Immature natural killer cell (primary cell): Measurements from ENCODE around the gene SCAMP5. TPM values are rescaled to one million over a fixed set of nuclear protein-coding genes. Genes with fewer than 3 reads are reported as not detected.
A peak's percentile ranks its signal among the peaks of the same experiment; 100 is the strongest.

Experiments used
- DNase-seq, 3 donors: peaks; one replicate each; pipeline ENCODE4 v3.0.0; 2022; ENCODE audit warnings: mixed read lengths in 1 of 3
- H3K27ac Mint-ChIP-seq, 6 donors: one replicate each; pipeline ENCODE4 v1.8.0; 2020; ENCODE audit warnings: mixed read lengths in 6 of 6, mild to moderate bottlenecking in 5 of 6, inconsistent platforms in 4 of 6, moderate library complexity in 3 of 6
- H3K27me3 Mint-ChIP-seq, 3 donors: one replicate each; pipeline ENCODE4 v1.8.0; 2020 to 2021; ENCODE audit warnings: low read depth in 3 of 3, mild to moderate bottlenecking in 3 of 3, mixed read lengths in 3 of 3, moderate library complexity in 3 of 3, inconsistent platforms in 1 of 3
- H3K36me3 Mint-ChIP-seq, 3 donors: one replicate each; pipeline ENCODE4 v1.8.0; 2020; ENCODE audit warnings: mixed read lengths in 3 of 3, inconsistent platforms in 2 of 3, mild to moderate bottlenecking in 2 of 3
- H3K4me1 Mint-ChIP-seq, 2 donors: one replicate each; pipeline ENCODE4 v1.8.0; 2020; ENCODE audit warnings: inconsistent platforms in 2 of 2, mild to moderate bottlenecking in 2 of 2, mixed read lengths in 2 of 2, moderate library complexity in 1 of 2
- H3K4me3 Mint-ChIP-seq, 5 donors: one replicate each; pipeline ENCODE4 v1.8.0; 2020; ENCODE audit warnings: mild to moderate bottlenecking in 5 of 5, mixed read lengths in 5 of 5, inconsistent platforms in 3 of 5, moderate library complexity in 3 of 5
- H3K9me3 Mint-ChIP-seq, 6 donors: one replicate each; pipeline ENCODE4 v1.8.0; 2020; ENCODE audit warnings: mild to moderate bottlenecking in 6 of 6, mixed read lengths in 6 of 6, inconsistent platforms in 4 of 6, moderate library complexity in 3 of 6
- polyA plus RNA-seq, 3 donors: library from polyadenylated mRNA; unstranded; fragments of 300-500 nt; fragmentation: Illumina TruSeq; gene quantifications; one replicate each; pipeline ENCODE4 v1.2.3, GENCODE V29; 2021

Gene SCAMP5
- polyA plus RNA-seq, 3 donors from 2014 or later: not detected

- Mint-ChIP-seq H3K27ac (peak overlapping the region in 4 of 6 donors; percentile 5 to 85 (median 58)), H3K4me3 (peak overlapping the region in 3 of 5 donors; percentile 36 to 76 (median 70)), H3K27me3 (peaks cover 0 to 4% (median 4%) of the 10 kb centered on the region in 3 donors), H3K9me3 (no peaks in the 10 kb centered on the region), H3K4me1 (peaks cover 49 to 54% of the 10 kb centered on the region in 2 donors), H3K36me3 (no peaks in the 10 kb centered on the region)
- no peak for DNase-seq
Observed at GRCh38 chr15:75065851-75066509, 70.6 kb downstream of the SCAMP5 start.

GRCh38 chr15:75067123-75067830, 71.9 kb downstream of the SCAMP5 start:
- no peaks in the 10 kb centered on the region for H3K9me3 Mint-ChIP-seq
- peak overlapping the region; percentile 59 to 76 (median 65) for H3K4me3 Mint-ChIP-seq
- H3K27ac Mint-ChIP-seq: peak overlapping the region; percentile 4 to 89 (median 72)
- peaks cover 0 to 8% (median 4%) of the 10 kb centered on the region in 3 donors for H3K36me3 Mint-ChIP-seq
- peaks cover 41 to 45% of the 10 kb centered on the region in 2 donors for H3K4me1 Mint-ChIP-seq
- DNase-seq: peak; percentile 49 to 62 (median 50)
- peaks cover 0 to 4% (median 3%) of the 10 kb centered on the region in 3 donors for H3K27me3 Mint-ChIP-seq

GRCh38 chr15:75068748-75069147, 73.4 kb downstream of the SCAMP5 start:
- H3K9me3 Mint-ChIP-seq: no peaks in the 10 kb centered on the region
- H3K36me3 Mint-ChIP-seq: peaks cover 0 to 8% (median 4%) of the 10 kb centered on the region in 3 donors
- peak overlapping the region in 2 of 6 donors; percentile 9 to 67 for H3K27ac Mint-ChIP-seq
- no peak overlapping the region for H3K4me3 Mint-ChIP-seq
- peaks cover 2 to 5% (median 4%) of the 10 kb centered on the region in 3 donors for H3K27me3 Mint-ChIP-seq
- peaks cover 41 to 45% of the 10 kb centered on the region in 2 donors for H3K4me1 Mint-ChIP-seq
- DNase-seq: no peak

GRCh38 chr15:75069301-75069925, 74.0 kb downstream of the SCAMP5 start:
- Mint-ChIP-seq H3K4me1 (peaks cover 41 to 42% of the 10 kb centered on the region in 2 donors), H3K36me3 (peaks cover 0 to 8% (median 4%) of the 10 kb centered on the region in 3 donors), H3K27me3 (peaks cover 2 to 5% (median 2%) of the 10 kb centered on the region in 3 donors), H3K9me3 (no peaks in the 10 kb centered on the region), H3K4me3 (peak overlapping the region in 1 of 5 donors; percentile 52), H3K27ac (peak overlapping the region in 5 of 6 donors; percentile 2 to 74 (median 42))
- peak in 1 of 3 donors; percentile 16 for DNase-seq

- Mint-ChIP-seq H3K27ac (no peak overlapping the region), H3K4me3 (no peak overlapping the region), H3K27me3 (peaks cover under 1 to 6% (median 2%) of the 10 kb centered on the region in 3 donors), H3K4me1 (peaks cover 31 to 35% of the 10 kb centered on the region in 2 donors), H3K36me3 (peaks cover 0 to 12% (median 8%) of the 10 kb centered on the region in 3 donors), H3K9me3 (peaks cover 2 to 5% (median 3%) of the 10 kb centered on the region in 6 donors)
- DNase-seq: no peak
Observed at GRCh38 chr15:75070674-75071073, 75.3 kb downstream of the SCAMP5 start.

Other genes with a start within 250 kb of the SCAMP5 start
- not detected for gene CYP1A2, start 246.7 kb upstream of the SCAMP5 start, polyA plus RNA-seq
- gene CSK, start 213.5 kb upstream of the SCAMP5 start, polyA plus RNA-seq: 100 to 1,000 TPM in 1 of 3 donors, 10 to 100 TPM in 2; 94.0 to 180 (median 95.9) TPM
- gene LMAN1L, start 182.7 kb upstream of the SCAMP5 start, polyA plus RNA-seq: not detected
- not detected for gene CPLX3, start 168.9 kb upstream of the SCAMP5 start, polyA plus RNA-seq
- 10 to 100 TPM; 26.0 to 48.4 (median 32.0) TPM for gene ULK3, start 152.4 kb upstream of the SCAMP5 start, polyA plus RNA-seq
- gene SCAMP2, start 122.2 kb upstream of the SCAMP5 start, polyA plus RNA-seq: 100 to 1,000 TPM; 115 to 181 (median 141) TPM
- gene MPI, start 105.5 kb upstream of the SCAMP5 start, polyA plus RNA-seq: 10 to 100 TPM; 38.3 to 42.0 (median 40.9) TPM
- gene FAM219B, start 88.7 kb upstream of the SCAMP5 start, polyA plus RNA-seq: 10 to 100 TPM in 2 of 3 donors, 1 to 10 TPM in 1; 9.5 to 29.6 (median 24.8) TPM
- 100 to 1,000 TPM; 373 to 458 (median 447) TPM for gene COX5A, start 57.5 kb upstream of the SCAMP5 start, polyA plus RNA-seq
- 1 to 10 TPM; 1.4 to 3.1 (median 2.1) TPM for gene RPP25, start 38.8 kb upstream of the SCAMP5 start, polyA plus RNA-seq
- 10 to 100 TPM; 20.8 to 23.9 (median 23.1) TPM for gene PPCDC, start 28.0 kb downstream of the SCAMP5 start, polyA plus RNA-seq
- 10 to 100 TPM in 1 of 3 donors, 1 to 10 TPM in 2; 3.8 to 14.0 (median 4.7) TPM for gene C15orf39, start 206.3 kb downstream of the SCAMP5 start, polyA plus RNA-seq